Colonic mucosa (tissue), 4 donors: Measurements from ENCODE around the gene CADM1. TPM values are rescaled to one million over a fixed set of nuclear protein-coding genes. Genes with fewer than 3 reads are reported as not detected.
"Not testable (repeated sequence)": the region's sequence is repeated elsewhere in the genome, so short reads cannot be mapped to it uniquely, and the experiment has no call there.

Experiments used
- DNase-seq: peaks from one replicate; pipeline ENCODE4 v3.0.0-alpha.2; 2020
- H3K27ac ChIP-seq: fragments of 200-600 bp; one replicate; pipeline ENCODE4 v1.8.0; 2021
- H3K27me3 ChIP-seq: fragments of 200-600 bp; one replicate; pipeline ENCODE4 v1.8.0; 2021
- H3K36me3 ChIP-seq: fragments of 200-600 bp; one replicate; pipeline ENCODE4 v1.8.0; 2021
- H3K4me1 ChIP-seq: fragments of 200-600 bp; one replicate; pipeline ENCODE4 v1.8.0; 2021; ENCODE audit warnings: mild to moderate bottlenecking
- H3K4me3 ChIP-seq: fragments of 200-600 bp; one replicate; pipeline ENCODE4 v1.8.0; 2021
- H3K9ac ChIP-seq, 2 donors: one replicate each; pipeline ENCODE4 v1.7.0; 2013; ENCODE audit warnings: control low read depth in 2 of 2, low read depth in 2 of 2, low read length in 2 of 2
- H3K9me3 ChIP-seq: fragments of 200-600 bp; one replicate; pipeline ENCODE4 v1.8.0; 2021
- intact Hi-C: fragments of 100-400 bp; cut with DNase I; formaldehyde crosslinking; loops from one replicate; pipeline ENCODE4 v1.14.1; 2022
- total RNA-seq, 2 donors: library from RNA; stranded (reverse); fragmentation: NEBNext Ultra II Directional in 1 of 2; extraction: Animal tissue kit (Norgen Biotek cat#: 25700) in 1 of 2; gene quantifications; one replicate each; pipeline ENCODE4 v1.2.1, GENCODE V29; 2021
- TF ChIP-seq, protein P1 (sequence below): fragments of 200-600 bp; IDR thresholded peaks from one replicate; pipeline ENCODE4 v1.8.0; 2022; ENCODE audit warnings: antibody characterized with exemption, mild to moderate bottlenecking
- donor health status: healthy.
- donor health status: DM: no; HTN: no; CAD: no.
- donor health status: DM: no; HTN: no; CAD: no.

The CADM1 gene
- total RNA-seq, 2 donors from 2014 or later: 5.2 to 6.4 TPM

DNA sequence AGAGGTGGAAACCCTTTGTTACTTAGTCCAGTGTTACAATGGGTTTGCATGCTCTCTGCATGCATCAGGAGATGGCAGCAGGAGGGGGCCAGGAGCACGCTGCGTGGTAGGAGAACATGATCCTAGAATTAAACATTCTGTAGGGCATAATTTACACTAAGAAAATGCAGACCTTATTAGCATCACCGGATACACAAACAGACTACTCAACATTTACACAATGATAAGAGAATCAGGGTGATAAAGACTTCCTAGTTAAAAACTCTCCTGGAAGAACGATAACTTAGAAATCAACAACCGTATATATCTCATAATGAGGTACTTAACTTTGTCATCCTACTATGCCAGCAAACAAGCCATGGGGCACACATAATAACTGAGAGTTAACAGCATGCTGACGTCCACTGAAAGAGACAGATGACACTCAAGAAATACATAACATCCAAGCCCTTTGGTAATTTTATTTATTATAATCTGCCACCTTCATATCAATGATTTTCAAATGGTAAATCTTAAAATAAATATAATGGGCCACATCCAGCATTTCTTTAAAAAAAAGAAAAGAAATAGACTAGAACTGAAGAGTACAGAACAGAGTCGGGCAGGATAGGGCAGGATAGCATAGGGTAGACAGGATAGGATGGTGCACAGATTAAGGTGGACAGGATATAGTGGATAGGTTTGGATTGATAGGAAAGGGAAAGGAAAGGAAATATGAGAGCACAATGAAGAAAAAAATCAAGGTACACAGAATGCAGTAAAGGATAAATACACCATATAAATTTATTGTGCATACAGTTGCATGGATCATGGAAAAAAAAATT, 27.5 kb downstream of the CADM1 start:
- intact Hi-C loops: no loop called here
- TF ChIP-seq, protein P1, sequence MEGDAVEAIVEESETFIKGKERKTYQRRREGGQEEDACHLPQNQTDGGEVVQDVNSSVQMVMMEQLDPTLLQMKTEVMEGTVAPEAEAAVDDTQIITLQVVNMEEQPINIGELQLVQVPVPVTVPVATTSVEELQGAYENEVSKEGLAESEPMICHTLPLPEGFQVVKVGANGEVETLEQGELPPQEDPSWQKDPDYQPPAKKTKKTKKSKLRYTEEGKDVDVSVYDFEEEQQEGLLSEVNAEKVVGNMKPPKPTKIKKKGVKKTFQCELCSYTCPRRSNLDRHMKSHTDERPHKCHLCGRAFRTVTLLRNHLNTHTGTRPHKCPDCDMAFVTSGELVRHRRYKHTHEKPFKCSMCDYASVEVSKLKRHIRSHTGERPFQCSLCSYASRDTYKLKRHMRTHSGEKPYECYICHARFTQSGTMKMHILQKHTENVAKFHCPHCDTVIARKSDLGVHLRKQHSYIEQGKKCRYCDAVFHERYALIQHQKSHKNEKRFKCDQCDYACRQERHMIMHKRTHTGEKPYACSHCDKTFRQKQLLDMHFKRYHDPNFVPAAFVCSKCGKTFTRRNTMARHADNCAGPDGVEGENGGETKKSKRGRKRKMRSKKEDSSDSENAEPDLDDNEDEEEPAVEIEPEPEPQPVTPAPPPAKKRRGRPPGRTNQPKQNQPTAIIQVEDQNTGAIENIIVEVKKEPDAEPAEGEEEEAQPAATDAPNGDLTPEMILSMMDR: no peak
- DNase-seq: no peak
- Histone ChIP-seq H3K4me1 (no peaks in the 10 kb centered on the region), H3K27me3 (no peaks in the 10 kb centered on the region), H3K9me3 (no peaks in the 10 kb centered on the region), H3K4me3 (no peak overlapping the region), H3K36me3 (no peaks in the 10 kb centered on the region), H3K27ac (no peak overlapping the region), H3K9ac (no peak overlapping the region)

DNA sequence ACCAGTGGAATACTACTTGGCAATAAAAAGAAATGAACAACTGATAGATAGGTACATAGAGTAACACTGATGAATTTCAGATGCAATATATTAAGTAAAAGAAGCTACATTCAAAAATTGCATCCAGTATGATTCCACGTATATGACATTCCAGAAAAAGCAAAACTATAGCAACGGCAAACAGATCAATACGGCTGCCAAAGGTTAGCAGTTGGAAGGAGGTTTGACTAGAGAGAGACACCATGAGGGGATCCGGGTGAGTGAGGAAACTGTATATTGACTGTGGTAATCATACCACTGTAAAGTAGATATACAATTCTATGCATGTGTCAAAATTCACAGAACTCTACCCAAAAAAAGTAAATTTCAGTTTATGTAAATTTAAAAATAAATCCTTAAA, 28.7 kb downstream of the CADM1 start:
- Histone ChIP-seq H3K36me3 (no peaks in the 10 kb centered on the region), H3K9me3 (no peaks in the 10 kb centered on the region), H3K27me3 (no peaks in the 10 kb centered on the region), H3K27ac (no peak overlapping the region), H3K4me1 (no peaks in the 10 kb centered on the region), H3K9ac (no peak overlapping the region), H3K4me3 (no peak overlapping the region)
- intact Hi-C loops: no loop called here
- no peak for DNase-seq
- TF ChIP-seq, protein P1: no peak

DNA sequence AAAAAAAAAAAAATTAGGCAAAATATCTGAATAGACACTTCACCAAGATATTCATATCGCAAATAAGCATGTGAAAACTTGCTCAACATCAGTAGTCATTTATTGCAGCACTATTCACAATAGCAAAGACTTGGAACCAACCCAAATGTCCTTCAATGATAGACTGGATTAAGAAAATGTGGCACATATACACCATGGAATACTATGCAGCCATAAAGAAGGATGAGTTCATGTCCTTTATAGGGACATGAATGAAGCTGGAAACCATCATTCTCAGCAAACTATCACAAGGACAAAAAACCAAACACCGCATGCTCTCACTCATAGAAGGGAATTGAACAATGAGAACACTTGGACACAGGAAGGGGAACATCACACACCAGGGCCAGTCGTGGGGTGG, 29.9 kb downstream of the CADM1 start:
- H3K36me3 ChIP-seq, H3K9ac ChIP-seq, intact Hi-C loops, DNase-seq, H3K9me3 ChIP-seq, H3K4me1 ChIP-seq, H3K27me3 ChIP-seq, H3K4me3 ChIP-seq, H3K27ac ChIP-seq: not testable (repeated sequence)

DNA sequence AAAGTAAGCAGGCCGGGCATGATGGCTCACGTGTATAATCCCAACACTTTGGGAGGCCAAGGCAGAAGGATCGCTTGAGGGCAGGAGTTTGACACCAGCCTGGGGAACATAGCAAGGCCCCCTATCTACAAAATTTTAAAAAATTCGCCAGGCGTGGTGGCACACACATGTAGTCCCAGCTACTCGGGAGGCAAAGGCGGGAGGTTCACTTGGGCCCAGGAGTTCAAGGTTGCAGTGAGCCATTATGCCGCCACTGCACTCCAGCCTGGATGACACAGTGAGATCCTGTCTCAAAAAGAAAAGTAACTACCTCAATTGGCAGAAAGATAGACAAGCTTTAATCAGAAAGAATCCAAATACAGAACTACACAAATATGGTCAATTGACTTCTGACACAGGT, 31.0 kb downstream of the CADM1 start:
- TF ChIP-seq, protein P1: no peak
- Histone ChIP-seq H3K9me3 (no peaks in the 10 kb centered on the region), H3K4me1 (no peaks in the 10 kb centered on the region)

DNA sequence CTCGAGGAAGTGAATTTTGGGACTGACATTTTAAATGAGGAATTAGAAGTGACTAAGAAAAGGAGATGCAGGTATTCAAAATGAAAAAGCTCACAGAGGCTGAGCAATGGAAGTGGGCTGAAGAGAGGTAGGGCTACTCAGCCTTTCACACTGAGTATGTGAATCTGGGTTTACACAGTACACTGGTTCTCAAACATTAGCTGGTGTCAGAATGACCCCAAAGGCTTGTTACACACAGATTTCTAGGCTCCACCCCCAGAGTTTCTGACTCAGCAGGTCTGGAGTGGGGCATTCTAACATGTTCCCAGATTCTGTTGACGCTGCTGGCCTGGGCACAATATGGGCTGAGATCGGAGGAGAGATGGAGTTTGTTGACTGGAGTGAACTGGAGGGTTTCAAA, 32.8 kb downstream of the CADM1 start:
- Histone ChIP-seq H3K27me3 (no peaks in the 10 kb centered on the region), H3K36me3 (no peaks in the 10 kb centered on the region), H3K4me1 (no peaks in the 10 kb centered on the region), H3K9ac (no peak overlapping the region), H3K4me3 (no peak overlapping the region), H3K27ac (no peak overlapping the region), H3K9me3 (no peaks in the 10 kb centered on the region)
- no peak for DNase-seq
- TF ChIP-seq, protein P1: no peak
- intact Hi-C loops: no loop called here

More for the DNA sequence above, 31.0 kb downstream of the CADM1 start:
- Histone ChIP-seq H3K9ac (no peak overlapping the region), H3K27ac (no peak overlapping the region), H3K36me3 (no peaks in the 10 kb centered on the region), H3K4me3 (no peak overlapping the region), H3K27me3 (no peaks in the 10 kb centered on the region)
- intact Hi-C loops: no loop called here
- no peak for DNase-seq

DNA sequence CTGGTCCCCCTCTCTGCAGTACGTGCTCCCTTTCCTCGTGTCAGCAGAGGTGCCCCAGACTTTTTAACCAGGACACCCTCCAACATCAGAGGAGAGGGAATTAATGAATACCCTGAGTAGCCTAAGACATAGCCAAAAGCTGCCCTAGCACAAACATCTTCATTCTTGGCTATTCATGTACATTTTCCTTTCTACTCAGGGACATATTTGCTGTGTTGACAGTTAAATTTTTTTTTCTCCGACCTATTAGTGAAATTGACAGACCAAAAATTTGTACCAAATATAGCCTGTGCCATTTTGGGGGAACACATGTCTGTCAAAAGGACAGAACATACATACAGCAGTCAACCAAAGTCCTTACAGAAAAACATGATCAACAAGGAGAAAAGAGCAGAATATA, 33.3 kb downstream of the CADM1 start:
- Histone ChIP-seq H3K4me3 (no peak overlapping the region), H3K9ac (no peak overlapping the region), H3K27me3 (no peaks in the 10 kb centered on the region), H3K9me3 (no peaks in the 10 kb centered on the region), H3K27ac (no peak overlapping the region), H3K36me3 (no peaks in the 10 kb centered on the region), H3K4me1 (no peaks in the 10 kb centered on the region)
- intact Hi-C loops: no loop called here
- DNase-seq: no peak
- TF ChIP-seq, protein P1: no peak
